Central memory CD8-positive, alpha-beta T cell (primary cell): ENCODE data around the gene FLT1.

ENCODE experiments used
- ATAC-seq: fragments of 150-1000 bp; cut with Tn5 transposase; replicated peaks from 2 replicates; pipeline ENCODE4 v1.10.0; 2022; ENCODE audit warnings: mild to moderate bottlenecking, moderate FRiP score, moderate number of reproducible peaks; ENCODE audit not compliant: poor library complexity, severe bottlenecking; ENCODE audit errors: extremely low read depth
- DNase-seq, 2 donors: peaks; one replicate each; pipeline ENCODE4 v3.0.0; 2021; ENCODE audit warnings: low spot score in 2 of 2
- H3K27ac Mint-ChIP-seq: one replicate; pipeline ENCODE4 v1.8.0; 2022; ENCODE audit warnings: low read depth, mild to moderate bottlenecking, moderate library complexity, mixed read lengths
- H3K27me3 Mint-ChIP-seq: one replicate; pipeline ENCODE4 v1.8.0; 2022; ENCODE audit warnings: mixed read lengths
- H3K36me3 Mint-ChIP-seq: one replicate; pipeline ENCODE4 v1.8.0; 2022; ENCODE audit warnings: mild to moderate bottlenecking, moderate library complexity, mixed read lengths; ENCODE audit not compliant: insufficient read depth
- H3K4me1 Mint-ChIP-seq: one replicate; pipeline ENCODE4 v1.8.0; 2022; ENCODE audit warnings: mixed read lengths
- H3K4me3 Mint-ChIP-seq: one replicate; pipeline ENCODE4 v1.8.0; 2022; ENCODE audit warnings: mild to moderate bottlenecking, moderate library complexity, mixed read lengths
- H3K9me3 Mint-ChIP-seq: one replicate; pipeline ENCODE4 v1.8.0; 2022; ENCODE audit warnings: mixed read lengths

FLT1 gene

GRCh38 chr13:28421676-28422410 lies 73.1 kb downstream of the FLT1 start:
- H3K36me3 Mint-ChIP-seq: no peaks in the 10 kb centered on the region
- H3K27ac Mint-ChIP-seq: no peak overlapping the region
- ATAC-seq: no peak
- peaks cover 19% of the 10 kb centered on the region for H3K4me1 Mint-ChIP-seq
- peaks cover 5% of the 10 kb centered on the region for H3K9me3 Mint-ChIP-seq
- no peak overlapping the region for H3K4me3 Mint-ChIP-seq
- no peak for DNase-seq
- peaks cover 35% of the 10 kb centered on the region for H3K27me3 Mint-ChIP-seq

- Mint-ChIP-seq H3K27me3 (peaks cover 24% of the 10 kb centered on the region), H3K36me3 (no peaks in the 10 kb centered on the region), H3K9me3 (no peaks in the 10 kb centered on the region), H3K4me1 (peaks cover 19% of the 10 kb centered on the region), H3K27ac (no peak overlapping the region), H3K4me3 (no peak overlapping the region)
- DNase-seq (no peak), ATAC-seq (no peak)
Measured at GRCh38 chr13:28420704-28421103, 74.2 kb downstream of the FLT1 start.

GRCh38 chr13:28415994-28416421 lies 78.9 kb downstream of the FLT1 start:
- Mint-ChIP-seq H3K9me3 (no peaks in the 10 kb centered on the region), H3K27me3 (peaks cover 60% of the 10 kb centered on the region), H3K27ac (no peak overlapping the region), H3K4me3 (no peak overlapping the region), H3K4me1 (no peaks in the 10 kb centered on the region), H3K36me3 (no peaks in the 10 kb centered on the region)
- ATAC-seq (peak; percentile 40), DNase-seq (no peak)

- Mint-ChIP-seq H3K27ac (no peak overlapping the region), H3K4me1 (no peaks in the 10 kb centered on the region), H3K36me3 (no peaks in the 10 kb centered on the region), H3K9me3 (no peaks in the 10 kb centered on the region), H3K4me3 (no peak overlapping the region), H3K27me3 (peaks cover 73% of the 10 kb centered on the region)
- DNase-seq (no peak), ATAC-seq (no peak)
Measured at GRCh38 chr13:28413999-28414398, 80.9 kb downstream of the FLT1 start.

GRCh38 chr13:28412981-28413380 lies 81.9 kb downstream of the FLT1 start:
- ATAC-seq (no peak), DNase-seq (no peak)
- Mint-ChIP-seq H3K27ac (no peak overlapping the region), H3K9me3 (no peaks in the 10 kb centered on the region), H3K36me3 (no peaks in the 10 kb centered on the region), H3K27me3 (peaks cover 73% of the 10 kb centered on the region), H3K4me3 (no peak overlapping the region), H3K4me1 (peaks cover 6% of the 10 kb centered on the region)

GRCh38 chr13:28411831-28412353 lies 83.0 kb downstream of the FLT1 start:
- ATAC-seq (no peak), DNase-seq (no peak)
- Mint-ChIP-seq H3K27ac (peak overlapping the region; percentile 61), H3K27me3 (peaks cover 66% of the 10 kb centered on the region), H3K4me3 (no peak overlapping the region), H3K36me3 (no peaks in the 10 kb centered on the region), H3K9me3 (no peaks in the 10 kb centered on the region), H3K4me1 (peaks cover 6% of the 10 kb centered on the region)

GRCh38 chr13:28410096-28410495 lies 84.8 kb downstream of the FLT1 start:
- ATAC-seq (no peak), DNase-seq (no peak)
- no peaks in the 10 kb centered on the region for H3K9me3 Mint-ChIP-seq

GRCh38 chr13:28409648-28410047 lies 85.3 kb downstream of the FLT1 start:
- Mint-ChIP-seq H3K4me1 (peaks cover 6% of the 10 kb centered on the region), H3K9me3 (no peaks in the 10 kb centered on the region), H3K27me3 (peaks cover 73% of the 10 kb centered on the region), H3K27ac (peak overlapping the region; percentile 65), H3K4me3 (no peak overlapping the region), H3K36me3 (no peaks in the 10 kb centered on the region)
- no peak for ATAC-seq
- no peak for DNase-seq

More at GRCh38 chr13:28410096-28410495, 84.8 kb downstream of the FLT1 start:
- Mint-ChIP-seq H3K27me3 (peaks cover 73% of the 10 kb centered on the region), H3K4me3 (no peak overlapping the region), H3K4me1 (peaks cover 6% of the 10 kb centered on the region), H3K27ac (no peak overlapping the region), H3K36me3 (no peaks in the 10 kb centered on the region)

- Mint-ChIP-seq H3K27me3 (peaks cover 65% of the 10 kb centered on the region), H3K27ac (peak overlapping the region; percentile 65), H3K4me3 (no peak overlapping the region), H3K9me3 (no peaks in the 10 kb centered on the region), H3K4me1 (peaks cover 6% of the 10 kb centered on the region), H3K36me3 (no peaks in the 10 kb centered on the region)
- DNase-seq: no peak
- no peak for ATAC-seq
Measured at GRCh38 chr13:28408863-28409262, 86.1 kb downstream of the FLT1 start.

- H3K4me3 Mint-ChIP-seq: no peak overlapping the region
- H3K36me3 Mint-ChIP-seq: no peaks in the 10 kb centered on the region
- DNase-seq (no peak), ATAC-seq (no peak)
- H3K27ac Mint-ChIP-seq: no peak overlapping the region
- peaks cover 61% of the 10 kb centered on the region for H3K27me3 Mint-ChIP-seq
- peaks cover 6% of the 10 kb centered on the region for H3K4me1 Mint-ChIP-seq
- no peaks in the 10 kb centered on the region for H3K9me3 Mint-ChIP-seq
Measured at GRCh38 chr13:28408235-28408848, 86.6 kb downstream of the FLT1 start.

- Mint-ChIP-seq H3K36me3 (no peaks in the 10 kb centered on the region), H3K4me1 (peaks cover 6% of the 10 kb centered on the region), H3K27ac (no peak overlapping the region), H3K4me3 (no peak overlapping the region), H3K9me3 (no peaks in the 10 kb centered on the region), H3K27me3 (peaks cover 53% of the 10 kb centered on the region)
- no peak for DNase-seq
- no peak for ATAC-seq
Measured at GRCh38 chr13:28406733-28407266, 88.1 kb downstream of the FLT1 start.

GRCh38 chr13:28402057-28402381 lies 92.9 kb downstream of the FLT1 start:
- no peaks in the 10 kb centered on the region for H3K4me1 Mint-ChIP-seq
- H3K27me3 Mint-ChIP-seq: peaks cover 20% of the 10 kb centered on the region
- H3K9me3 Mint-ChIP-seq: no peaks in the 10 kb centered on the region
- DNase-seq (no peak), ATAC-seq (no peak)
- peaks cover 2% of the 10 kb centered on the region for H3K36me3 Mint-ChIP-seq
- no peak overlapping the region for H3K4me3 Mint-ChIP-seq
- no peak overlapping the region for H3K27ac Mint-ChIP-seq
